DMS153 treated with DMSO at 0.1 percent for 48 hours (cell line): Measurements from ENCODE around the gene NDUFS7.

Experiments
- DNase-seq: peaks from one replicate; lab custom pipeline; 2025; ENCODE audit not compliant: unreplicated experiment; lab: John Stamatoyannopoulos, UW

Gene NDUFS7

DNA sequence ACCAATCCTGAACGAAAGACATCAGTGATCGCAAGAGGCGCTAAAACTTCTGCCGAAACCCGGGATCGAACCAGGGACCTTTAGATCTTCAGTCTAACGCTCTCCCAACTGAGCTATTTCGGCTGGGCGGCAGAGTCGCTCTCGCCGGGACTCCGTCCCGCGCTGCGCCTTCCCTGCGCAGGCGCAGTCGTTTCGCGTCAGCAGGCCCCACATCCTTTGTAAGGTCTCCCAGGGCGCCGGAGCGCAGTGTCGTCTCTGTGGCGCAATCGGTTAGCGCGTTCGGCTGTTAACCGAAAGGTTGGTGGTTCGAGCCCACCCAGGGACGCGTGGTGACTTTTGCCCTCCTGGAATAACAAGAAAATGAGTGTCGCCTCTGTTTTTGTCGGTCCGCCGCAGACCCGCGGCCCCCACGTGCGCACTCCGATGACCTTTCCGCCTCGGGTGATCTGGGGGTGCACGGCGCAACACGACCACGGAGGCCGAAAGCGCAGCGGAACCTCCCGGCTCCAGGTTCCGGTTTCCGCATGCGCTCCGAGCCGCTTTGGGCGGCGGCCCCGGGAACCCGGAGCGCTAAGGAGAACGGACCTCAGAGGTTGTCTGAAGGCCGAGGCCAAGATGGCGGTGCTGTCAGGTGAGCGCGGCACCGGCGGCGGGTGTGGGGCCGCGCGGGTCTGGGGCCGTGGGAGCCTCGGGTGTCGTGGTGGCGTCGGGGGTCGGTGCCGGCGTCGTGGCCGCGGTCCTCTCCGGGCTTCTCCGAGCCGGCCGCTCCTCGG is at the start of gene NDUFS7:
Gene NDUFS7 (plus strand): TSS at position 596 of the 773 bp plus-strand sequence. CDS start 20 bp downstream, at position 616.
- DNase-seq, result peak; percentile 18

DNA sequence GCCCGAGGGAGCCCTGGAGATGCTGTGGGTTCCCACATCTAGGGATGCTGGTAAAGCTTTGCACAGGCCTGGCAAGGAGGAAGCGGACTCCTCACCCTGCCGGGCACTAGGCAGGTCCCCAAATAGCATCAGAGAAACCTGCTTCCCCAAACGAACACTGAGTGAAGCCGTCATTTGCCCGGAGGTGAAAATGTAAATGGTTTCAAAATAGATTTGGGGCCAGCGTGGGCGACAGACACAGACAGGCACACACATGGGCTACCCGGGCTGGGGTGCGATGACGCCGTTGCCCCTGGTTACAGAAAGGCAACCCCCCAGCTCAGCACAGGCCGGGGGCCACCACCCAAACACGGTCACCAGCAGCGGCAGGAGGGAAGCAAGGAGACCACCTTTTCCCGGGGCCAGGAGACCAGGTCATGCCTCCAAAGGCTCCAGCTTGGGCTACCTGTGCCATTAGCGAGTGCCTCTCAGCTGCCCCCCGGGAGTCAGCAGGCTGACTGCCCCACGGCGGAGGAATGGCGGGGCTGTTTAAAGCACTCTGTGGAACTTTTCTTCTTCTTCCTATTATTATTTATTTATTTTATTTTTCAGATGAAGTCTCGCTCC is 47.5 kb upstream of the NDUFS7 start:
- no peak for DNase-seq

DNA sequence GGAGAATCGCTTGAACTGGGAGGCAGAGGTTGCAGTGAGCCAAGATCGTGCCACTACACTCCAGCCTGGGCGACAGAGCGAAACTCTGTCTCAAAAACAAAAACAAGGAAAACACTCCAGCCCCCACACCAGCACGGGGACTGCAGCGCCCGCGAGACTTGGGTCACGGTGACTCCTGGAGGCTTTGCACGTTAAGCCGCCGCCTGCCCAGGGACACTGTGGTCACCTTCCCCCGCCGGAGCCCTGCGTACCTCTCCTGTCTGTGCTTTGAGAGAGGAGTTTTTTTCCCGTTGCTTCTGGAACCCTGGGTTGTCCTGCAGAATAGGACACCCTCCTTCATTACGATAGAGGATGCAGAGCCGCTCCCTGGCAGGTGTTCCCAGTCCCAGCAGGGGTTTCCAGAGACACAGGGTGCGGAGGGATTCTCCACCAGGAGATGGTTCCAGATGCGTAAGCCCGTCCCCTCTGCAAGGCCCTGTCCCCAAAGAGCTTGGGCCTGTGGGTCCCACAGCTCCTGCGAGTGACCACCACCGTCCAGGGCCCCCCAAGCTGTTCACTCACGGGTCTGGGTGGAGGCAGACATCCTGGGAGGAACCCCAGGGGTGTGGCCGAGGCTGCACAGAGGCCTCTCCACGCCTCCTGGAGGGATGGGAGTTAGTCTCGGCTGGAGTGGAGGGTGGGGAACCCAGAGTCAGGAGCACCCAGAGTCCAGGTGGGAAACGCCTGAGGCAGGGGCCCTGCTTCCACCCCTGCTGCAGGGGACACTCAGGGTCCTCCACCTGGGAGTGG is 42.8 kb upstream of the NDUFS7 start:
- DNase-seq, result no peak

DNA sequence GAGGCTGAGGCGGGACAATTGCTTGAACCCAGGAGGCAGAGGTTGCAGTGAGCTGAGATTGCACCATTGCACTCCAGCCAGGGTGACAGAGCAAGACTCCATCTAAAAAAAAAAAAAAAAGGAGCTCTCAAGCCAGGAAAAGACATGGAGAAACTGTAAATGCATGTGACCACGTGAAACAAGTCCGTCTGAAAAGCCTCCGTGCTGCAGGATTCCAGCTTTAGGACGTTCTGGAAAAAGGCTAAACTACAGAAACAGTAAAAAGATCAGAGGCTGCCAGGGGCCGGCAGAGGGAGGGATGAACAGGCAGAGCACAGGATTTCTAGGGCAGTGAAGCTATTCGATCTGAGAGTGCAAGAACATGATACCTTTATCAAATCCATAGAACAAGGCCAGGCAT is 40.7 kb upstream of the NDUFS7 start:
- no peak for DNase-seq

DNA sequence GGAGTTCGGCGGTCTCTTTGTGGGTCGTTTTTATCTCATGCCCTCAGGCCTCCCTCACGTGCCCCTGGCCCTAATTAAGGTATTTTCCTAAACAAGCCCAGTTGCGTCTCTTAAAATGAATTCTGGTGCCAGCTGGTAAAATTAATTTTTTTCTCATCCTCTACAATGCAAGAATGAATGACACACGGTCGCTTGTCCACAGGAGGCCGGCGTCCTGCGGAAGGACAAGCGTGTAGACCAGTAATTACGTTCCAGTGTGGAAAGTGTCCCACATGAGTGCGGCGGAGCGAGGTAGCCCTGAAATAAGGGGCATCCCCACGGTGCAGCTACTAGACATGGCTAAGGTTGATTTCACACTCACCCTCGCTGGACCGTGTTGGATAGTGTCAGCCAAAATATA is 34.5 kb upstream of the NDUFS7 start:
- DNase-seq, result no peak

DNA sequence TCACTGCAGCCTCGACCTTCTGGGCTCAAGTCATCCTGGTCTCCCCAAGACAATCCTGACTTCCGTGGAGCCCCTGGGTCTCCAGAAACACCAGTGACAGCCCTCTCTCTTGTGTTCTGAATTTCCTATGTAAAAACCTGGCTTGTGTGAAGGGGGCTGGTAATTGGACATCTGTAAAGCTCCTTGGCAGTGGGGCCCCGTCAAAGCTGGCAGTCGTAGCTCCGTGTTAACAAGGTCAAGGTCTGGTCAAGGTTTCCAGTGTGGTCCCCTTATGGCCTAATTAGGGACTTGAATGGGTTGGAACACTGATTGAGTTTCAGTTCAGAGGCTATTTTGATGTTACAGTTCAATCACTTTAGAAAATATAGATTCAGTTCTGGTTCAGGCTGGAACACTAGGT is 32.8 kb upstream of the NDUFS7 start:
- DNase-seq, result no peak

DNA sequence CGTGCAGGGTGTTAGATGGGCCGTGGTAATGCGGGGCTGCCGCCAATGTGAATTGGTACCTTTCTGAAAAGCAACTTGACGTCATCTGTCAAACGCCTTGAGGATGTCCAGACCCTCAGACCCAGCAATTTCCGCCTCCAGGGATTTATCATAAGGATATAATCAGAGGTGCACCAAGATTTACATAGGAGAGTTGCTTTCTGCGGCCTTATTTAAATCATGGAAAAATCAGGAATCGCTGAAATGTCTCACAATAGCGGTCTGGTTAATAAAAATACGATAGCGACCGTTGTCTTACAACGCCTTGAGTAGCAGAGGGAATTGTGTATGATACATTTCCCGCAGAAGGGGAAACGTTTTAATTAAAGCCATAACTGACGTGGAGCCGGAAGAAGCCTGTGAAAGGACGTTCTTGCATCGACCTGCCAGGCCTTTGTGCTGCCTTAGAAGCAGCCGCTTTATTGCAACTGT is 32.3 kb upstream of the NDUFS7 start:
- DNase-seq, result no peak

DNA sequence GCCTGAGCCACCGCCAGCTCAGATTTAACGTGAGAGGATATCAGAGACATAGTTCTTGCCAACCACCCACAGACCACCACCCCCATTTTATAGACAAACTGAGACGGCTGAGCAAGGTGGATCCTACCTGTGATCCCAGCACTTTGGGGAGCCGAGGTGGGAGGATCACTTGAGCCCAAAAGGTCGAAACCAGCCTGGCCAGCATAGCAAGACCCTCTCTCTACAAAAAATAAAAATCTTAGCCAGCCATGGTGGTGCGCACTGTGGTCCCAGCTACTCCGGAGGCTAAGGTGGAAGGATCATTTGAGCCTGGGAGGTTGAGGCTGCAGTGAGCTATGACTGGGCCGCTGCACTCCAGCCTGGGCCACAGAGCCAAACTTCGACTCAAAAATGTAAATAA is 30.6 kb upstream of the NDUFS7 start:
- no peak for DNase-seq

DNA sequence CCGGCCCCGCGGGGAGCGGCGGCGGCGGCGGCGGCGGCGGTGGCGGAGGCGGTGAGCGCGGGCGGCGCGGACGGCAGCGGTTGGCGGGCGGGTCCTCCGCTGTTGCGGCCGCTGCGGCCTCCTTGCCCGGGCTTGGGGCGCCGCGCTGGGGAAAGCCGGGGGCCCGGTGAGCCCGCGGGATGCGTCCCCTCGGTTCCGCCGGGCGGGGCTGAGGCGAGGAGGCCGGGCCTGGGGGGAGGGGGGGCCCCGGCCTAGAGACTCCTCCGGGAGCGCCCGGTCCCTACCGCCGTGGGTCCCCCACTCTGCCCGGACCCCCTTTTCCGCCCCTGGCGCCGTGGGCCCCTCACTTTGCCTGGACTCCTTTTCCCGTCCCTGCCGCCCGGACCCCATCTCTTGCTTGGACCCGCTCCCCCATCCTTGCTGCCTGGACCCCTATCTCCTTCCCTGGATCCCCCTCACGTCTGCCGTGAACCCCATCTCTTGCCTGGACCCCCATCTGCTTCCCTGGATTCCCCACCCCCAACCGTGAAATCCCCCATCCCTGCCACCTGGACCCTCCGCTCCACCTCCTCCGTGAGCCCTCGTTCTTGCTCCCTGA is 28.6 kb upstream of the NDUFS7 start:
- no peak for DNase-seq

DNA sequence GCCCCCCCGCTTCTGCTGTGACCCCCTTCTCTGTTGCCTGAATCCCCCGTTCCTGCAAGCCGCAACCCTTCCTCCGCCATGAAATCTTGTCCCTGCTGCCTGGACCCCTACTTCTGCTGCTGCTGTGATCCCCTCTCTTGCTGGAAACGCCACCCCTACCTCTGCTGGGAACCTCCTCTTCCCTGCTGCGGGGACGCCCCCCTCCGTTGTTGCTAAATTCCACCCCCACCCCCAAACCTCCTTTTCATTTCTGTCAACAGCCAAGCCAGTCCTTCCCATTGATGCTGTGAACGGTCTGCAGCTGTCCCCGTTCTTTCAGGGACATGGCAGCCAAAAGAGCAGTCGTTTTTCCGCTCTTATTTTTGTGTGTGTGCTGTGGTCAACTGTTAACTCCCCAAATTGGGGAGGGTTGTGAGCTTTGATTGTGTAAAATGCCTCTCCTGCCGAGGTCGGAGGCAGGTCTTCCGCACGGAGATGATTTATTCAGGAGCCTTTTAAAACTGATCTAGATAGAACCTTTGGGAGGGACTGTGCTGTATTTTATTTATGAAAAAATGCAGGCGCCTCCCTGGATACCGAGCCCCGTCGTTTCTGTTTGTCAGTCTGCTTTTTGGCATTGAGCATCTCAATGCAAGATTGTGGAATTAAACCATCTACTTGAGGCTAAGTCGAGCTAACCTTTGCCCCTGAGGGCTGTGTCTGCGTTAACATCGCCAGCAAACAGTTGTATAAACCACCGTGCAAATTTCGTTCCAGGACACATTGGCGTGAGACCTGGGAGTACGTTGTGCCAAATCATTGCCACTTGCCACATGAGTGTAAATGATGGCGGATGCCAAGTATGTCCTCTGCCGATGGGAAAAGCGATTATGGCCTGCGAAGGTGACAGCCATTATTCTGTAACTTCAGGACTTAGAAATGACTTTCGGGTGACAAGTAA is 27.9 kb upstream of the NDUFS7 start:
- DNase-seq, result no peak

DNA sequence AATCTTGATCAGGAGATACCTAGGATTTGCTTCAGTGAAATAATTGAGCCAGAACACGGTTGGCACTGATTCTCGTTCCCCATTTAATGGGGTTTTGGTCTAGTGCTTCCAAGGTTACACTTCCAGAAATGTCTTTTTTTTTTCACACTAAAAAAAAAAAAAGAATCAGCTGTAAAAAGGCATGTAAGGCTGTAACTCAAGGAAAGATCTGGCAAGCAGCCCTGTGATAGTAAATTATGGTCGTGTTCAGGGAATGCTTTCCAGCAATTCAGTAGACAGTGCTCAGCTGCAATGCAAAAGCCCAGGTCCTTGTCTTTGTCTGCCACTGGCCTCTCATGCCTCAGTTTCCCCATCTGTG is 27.2 kb upstream of the NDUFS7 start:
- DNase-seq, result no peak

DNA sequence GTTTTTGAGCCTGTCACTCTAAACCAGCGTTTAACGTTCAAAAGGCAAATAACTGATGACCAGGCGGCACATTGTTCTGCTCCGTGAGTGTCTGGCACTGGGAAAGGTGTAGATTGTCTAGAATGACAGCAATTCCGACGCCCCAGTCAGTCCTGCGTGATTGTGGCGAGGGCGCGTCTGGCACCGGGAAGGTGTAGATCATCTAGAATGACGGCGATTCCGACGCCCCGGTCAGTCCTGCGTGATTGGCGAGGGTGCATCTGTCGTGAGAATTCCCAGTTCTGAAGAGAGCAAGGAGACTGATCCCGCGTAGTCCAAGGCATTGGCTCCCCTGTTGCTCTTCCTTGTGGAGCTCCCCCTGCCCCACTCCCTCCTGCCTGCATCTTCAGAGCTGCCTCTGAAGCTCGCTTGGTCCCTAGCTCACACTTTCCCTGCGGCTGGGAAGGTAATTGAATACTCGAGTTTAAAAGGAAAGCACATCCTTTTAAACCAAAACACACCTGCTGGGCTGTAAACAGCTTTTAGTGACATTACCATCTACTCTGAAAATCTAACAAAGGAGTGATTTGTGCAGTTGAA is 26.1 kb upstream of the NDUFS7 start:
- no peak for DNase-seq

DNA sequence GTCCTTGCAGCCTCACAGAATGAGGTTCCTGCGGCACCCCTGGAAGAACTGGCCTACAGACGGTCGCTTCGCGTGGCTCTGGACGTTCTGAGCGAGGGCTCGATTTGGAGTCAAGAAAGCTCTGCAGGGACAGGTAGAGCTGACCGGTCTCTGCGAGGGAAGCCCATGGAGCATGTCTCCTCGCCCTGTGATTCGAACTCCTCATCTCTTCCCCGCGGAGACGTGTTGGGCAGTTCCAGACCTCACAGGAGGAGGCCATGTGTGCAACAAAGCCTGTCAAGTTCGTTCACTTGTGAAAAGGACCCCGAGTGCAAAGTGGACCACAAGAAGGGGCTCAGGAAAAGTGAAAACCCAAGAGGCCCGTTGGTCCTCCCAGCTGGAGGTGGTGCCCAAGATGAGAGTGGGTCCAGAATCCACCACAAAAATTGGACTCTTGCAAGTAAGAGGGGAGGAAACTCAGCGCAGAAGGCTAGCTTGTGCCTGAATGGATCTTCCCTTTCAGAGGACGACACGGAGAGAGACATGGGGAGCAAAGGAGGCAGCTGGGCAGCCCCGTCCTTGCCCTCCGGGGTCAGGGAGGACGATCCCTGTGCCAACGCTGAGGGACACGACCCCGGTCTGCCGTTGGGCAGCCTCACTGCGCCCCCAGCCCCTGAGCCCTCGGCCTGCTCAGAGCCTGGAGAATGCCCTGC is 23.4 kb upstream of the NDUFS7 start:
- no peak for DNase-seq

DNA sequence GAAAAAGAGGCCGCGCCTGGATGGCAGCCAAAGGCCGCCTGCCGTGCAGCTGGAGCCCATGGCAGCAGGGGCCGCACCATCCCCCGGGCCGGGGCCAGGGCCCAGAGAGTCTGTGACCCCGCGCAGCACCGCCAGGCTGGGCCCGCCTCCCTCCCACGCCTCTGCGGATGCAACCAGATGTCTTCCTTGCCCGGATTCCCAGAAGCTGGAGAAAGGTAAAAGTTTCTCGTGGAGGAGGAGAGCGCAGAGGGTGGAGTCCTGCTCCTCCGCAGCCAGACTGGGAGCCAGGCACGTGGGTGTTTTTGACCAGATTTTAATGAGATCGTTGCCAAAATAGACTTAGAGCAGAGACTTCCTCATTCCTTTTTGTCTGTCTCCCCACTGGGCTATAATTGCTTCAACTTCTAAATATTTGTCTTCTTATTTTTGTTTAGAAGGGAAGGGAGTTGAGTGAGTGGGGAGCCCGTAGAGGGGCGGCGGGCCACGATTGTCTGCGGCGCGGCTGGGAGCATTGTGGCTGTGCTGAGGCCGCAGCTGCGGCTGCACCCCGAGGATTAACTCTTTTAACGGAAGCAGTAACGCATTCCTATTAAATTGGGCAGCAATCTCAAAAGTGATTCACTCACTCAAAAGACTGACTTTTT is 22.8 kb upstream of the NDUFS7 start:
- DNase-seq, result peak; percentile 0

DNA sequence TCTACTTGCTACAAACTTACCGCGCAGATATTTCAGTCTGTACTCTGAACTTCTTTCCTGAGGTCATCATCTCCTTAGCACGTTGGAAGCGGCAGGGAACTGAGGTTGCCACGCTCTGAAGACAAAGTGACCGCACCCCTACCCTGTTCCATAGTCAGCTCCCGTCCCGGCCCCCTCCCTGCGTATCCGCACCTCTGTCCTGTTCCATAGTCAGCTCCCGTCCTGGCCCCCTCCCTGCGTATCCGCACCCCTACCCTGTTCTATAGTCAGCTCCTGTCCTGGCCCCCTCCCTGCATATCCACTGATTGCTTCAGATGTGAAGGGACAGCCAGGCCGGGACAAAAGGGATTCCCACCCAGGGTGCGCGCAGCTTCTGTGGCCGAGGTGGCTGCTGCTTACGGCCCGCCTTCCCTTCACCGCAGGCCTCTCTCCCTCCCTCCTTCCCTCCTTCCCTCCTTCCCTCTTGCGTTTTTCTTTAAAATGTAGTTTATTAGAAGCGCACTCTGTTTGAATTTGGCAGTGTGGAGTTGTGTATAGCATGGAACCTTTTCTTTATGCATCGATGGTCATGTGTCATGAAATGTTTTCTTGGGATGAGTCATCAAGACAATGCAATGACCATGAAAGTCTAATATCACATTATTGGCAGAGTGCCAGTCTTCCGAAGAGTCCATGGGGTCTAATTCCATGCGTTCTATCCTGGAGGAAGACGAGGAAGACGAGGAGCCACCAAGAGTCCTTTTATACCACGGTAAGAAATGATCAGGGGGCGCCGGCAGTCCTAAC is 21.9 kb upstream of the NDUFS7 start:
- no peak for DNase-seq

DNA sequence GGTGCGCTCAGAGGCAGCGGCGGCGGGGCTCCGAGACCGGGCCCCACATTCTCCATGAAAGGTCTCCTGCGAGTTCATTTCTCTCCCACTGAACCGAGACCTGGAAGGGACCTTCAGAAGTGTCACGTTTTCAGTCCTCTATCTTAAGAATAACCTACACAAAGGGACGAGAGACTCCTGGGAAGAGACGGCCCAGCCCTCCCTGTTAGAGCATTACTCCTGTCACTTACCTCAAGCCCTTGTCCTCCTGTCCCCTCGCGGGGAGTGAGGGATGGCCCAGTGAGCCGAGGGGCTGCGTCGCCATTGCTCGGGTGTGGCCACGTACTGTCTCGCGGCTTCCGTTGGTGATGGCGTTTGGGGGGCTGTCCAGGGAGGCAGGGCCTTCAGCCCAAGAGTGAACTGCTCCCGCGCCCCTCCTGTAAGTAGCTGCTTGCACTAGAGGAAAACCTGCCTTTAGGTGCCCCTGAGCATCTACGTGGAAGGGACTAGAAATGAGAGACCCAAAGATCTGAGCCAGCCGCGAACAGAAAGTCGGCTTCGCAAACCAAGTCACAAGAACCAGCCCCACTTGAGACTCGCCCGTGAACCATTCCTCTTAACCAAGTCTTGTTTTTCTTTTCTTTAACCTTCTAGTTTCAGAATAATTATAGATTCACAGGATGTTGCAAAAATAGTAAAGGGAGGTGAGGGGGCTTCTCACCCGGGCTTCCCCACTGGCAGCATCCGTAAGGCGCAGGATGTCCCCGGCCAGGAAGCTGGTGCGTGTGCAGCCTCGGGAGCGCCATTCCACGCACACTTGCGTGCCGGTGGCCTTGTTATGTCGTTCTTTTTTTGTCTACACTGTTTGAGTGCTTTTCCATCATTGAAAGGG is 21.1 kb upstream of the NDUFS7 start:
- DNase-seq, result no peak

DNA sequence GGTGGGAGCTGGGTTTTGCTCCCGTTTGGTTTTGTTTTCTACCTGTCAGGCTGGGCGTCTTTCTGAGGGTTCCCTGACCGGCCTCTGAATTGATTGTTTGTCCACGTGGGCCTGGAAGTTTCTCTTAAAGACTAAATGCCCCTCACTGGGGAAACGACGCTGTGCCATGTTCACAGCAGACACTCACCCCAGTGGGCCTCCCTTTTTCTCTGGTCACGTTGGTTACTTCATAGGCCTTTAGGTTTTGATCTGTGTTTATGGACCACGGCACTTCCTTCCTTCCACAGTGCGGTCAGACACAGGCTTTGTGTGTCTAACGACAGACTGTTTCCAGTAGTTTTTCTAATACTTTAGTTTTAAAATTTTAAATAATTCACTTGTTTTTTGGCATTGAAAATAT is 20.1 kb upstream of the NDUFS7 start:
- no peak for DNase-seq
